NT2/D1 (cell line): ENCODE results near the gene PLBD2.

Experiments used
- YY1 ChIP-seq: IDR thresholded peaks from 2 replicates; pipeline ENCODE4 v1.6.1; 2011; ENCODE audit not compliant: insufficient read length, insufficient read depth
- ZNF274 ChIP-seq: IDR thresholded peaks from 2 replicates; pipeline ENCODE4 v1.6.1; 2011; ENCODE audit warnings: mild to moderate bottlenecking, low read depth, low read length

DNA sequence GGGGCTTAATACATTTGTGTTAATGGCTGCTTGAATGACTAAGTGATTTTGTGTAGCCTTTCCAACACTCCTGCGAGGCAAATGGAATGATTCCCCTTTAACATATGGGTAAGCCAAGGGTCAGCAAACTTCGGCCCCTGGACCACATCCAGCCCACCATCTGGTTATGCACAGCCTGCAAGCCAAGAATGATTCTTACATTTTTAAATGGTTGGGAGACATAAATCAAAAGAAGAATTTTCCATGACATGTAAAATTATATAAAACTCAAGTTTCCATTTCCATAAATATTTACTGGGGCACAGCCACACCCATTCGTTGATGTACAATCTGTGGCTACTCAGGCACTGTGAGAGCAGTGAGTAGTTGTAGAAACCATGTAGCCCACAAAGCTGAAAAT lies 32.5 kb upstream of the PLBD2 start:
- TF ChIP-seq ZNF274, result no peak
- TF ChIP-seq YY1, result no peak
